Suprapubic skin (tissue), 3 donors: ENCODE measurements around the gene VTI1A.

ENCODE experiments used
- EP300 ChIP-seq: sonication (generic); formaldehyde crosslinking; IDR thresholded peaks from one replicate; pipeline ENCODE4 v1.6.1; 2017; ENCODE audit warnings: antibody characterized with exemption
- POLR2A ChIP-seq, 2 donors: fragments of 450-650 bp; IDR thresholded peaks; one replicate each; pipeline ENCODE4 v1.6.1; 2017; ENCODE audit warnings: antibody characterized with exemption in 2 of 2, mild to moderate bottlenecking in 2 of 2, moderate library complexity in 2 of 2
- TF ChIP-seq, protein P1 (sequence below), 2 donors: fragments of 200-600 bp in 1 of 2; fragments of 450-650 bp in 1 of 2; sonication (generic) in 1 of 2; IDR thresholded peaks; one replicate each; pipeline ENCODE4 v1.5.1; 2016 to 2019; ENCODE audit warnings: antibody characterized with exemption in 2 of 2, mild to moderate bottlenecking in 1 of 2, moderate library complexity in 1 of 2

DNA sequence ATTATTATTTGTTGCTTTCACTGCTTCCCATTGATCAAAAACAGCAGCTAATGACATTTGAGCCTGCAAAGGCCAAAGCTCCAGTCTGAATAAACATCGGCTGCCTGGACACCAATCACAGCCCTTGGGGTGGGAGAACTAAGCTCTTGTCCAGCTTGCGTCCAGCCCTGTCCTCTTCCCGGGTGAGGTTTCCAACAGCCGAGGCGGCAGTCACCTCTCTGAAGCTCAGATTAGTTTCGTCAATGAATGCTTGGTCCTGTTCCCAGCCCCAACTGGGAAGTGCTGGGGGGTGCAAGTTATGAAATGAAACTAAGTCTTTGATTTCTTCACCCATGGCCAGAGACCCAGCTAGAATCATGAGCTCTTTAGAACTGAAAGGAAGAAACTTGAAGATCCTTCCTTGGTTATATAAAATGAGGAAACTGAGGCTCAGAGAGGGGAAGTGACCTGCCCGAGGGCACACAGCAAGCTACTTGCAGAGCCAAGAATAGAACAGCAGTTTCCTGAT, 389.0 kb downstream of the VTI1A start:
- TF ChIP-seq, protein P1, sequence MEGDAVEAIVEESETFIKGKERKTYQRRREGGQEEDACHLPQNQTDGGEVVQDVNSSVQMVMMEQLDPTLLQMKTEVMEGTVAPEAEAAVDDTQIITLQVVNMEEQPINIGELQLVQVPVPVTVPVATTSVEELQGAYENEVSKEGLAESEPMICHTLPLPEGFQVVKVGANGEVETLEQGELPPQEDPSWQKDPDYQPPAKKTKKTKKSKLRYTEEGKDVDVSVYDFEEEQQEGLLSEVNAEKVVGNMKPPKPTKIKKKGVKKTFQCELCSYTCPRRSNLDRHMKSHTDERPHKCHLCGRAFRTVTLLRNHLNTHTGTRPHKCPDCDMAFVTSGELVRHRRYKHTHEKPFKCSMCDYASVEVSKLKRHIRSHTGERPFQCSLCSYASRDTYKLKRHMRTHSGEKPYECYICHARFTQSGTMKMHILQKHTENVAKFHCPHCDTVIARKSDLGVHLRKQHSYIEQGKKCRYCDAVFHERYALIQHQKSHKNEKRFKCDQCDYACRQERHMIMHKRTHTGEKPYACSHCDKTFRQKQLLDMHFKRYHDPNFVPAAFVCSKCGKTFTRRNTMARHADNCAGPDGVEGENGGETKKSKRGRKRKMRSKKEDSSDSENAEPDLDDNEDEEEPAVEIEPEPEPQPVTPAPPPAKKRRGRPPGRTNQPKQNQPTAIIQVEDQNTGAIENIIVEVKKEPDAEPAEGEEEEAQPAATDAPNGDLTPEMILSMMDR (IDR thresholded peaks at IDR 0.05) = no peak
- no peak for TF ChIP-seq EP300
- TF ChIP-seq POLR2A (IDR thresholded peaks at IDR 0.05) = no peak
